ENCODE measurements around the gene PPP2R5E.

Gene PPP2R5E

GRCh38 chr14:63499701-63500250 is 43.4 kb downstream of the PPP2R5E start:
- Histone ChIP-seq H3K9me2 (replicated peaks; ENCODE audit: insufficient read depth, low read length) (no peaks in the 10 kb centered on the region), H2AFZ (ENCODE audit: low read depth, low read length, severe bottlenecking) (no peak overlapping the region), H3K36me3 (ENCODE audit: low read length) (no peaks in the 10 kb centered on the region), H3F3A (ENCODE audit: insufficient read depth) (peaks cover 5% of the 10 kb centered on the region; the same call in 1 of the 2 replicates), H3K4me3 (ENCODE audit: insufficient read depth, low read length, poor library complexity, severe bottlenecking) (no peak overlapping the region), H3K27ac (ENCODE audit: low read depth, low read length) (no peak overlapping the region), H4K20me1 (ENCODE audit: low read depth, low read length) (no peaks in the 10 kb centered on the region), H3K9ac (ENCODE audit: low read length) (no peak overlapping the region), H3K27me3 (ENCODE audit: low read length) (no peaks in the 10 kb centered on the region), H3K4me2 (ENCODE audit: low read depth, low read length, poor library complexity, severe bottlenecking) (no peak overlapping the region), H3K79me2 (ENCODE audit: insufficient read depth, low read length) (peaks cover 87% of the 10 kb centered on the region), H3K9me3 (ENCODE audit: insufficient read depth, low read length) (no peaks in the 10 kb centered on the region)
- TF ChIP-seq CTCF (IDR thresholded peaks at IDR 0.05; ENCODE audit: insufficient read depth, low read length, poor library complexity, severe bottlenecking) (no peak), EZH2phosphoT487 (conservative IDR thresholded peaks at IDR 0.05; ENCODE audit: low read length) (no peak)

GRCh38 chr14:63496837-63497400 is 46.3 kb downstream of the PPP2R5E start:
- Histone ChIP-seq H3K79me2 (ENCODE audit: insufficient read depth, low read length) (peaks cover 75% of the 10 kb centered on the region), H3K9me3 (ENCODE audit: insufficient read depth, low read length) (no peaks in the 10 kb centered on the region), H3K27ac (ENCODE audit: low read depth, low read length) (no peak overlapping the region), H3K27me3 (ENCODE audit: low read length) (no peaks in the 10 kb centered on the region), H3K4me3 (ENCODE audit: insufficient read depth, low read length, poor library complexity, severe bottlenecking) (no peak overlapping the region), H3K9ac (ENCODE audit: low read length) (no peak overlapping the region), H3K9me2 (replicated peaks; ENCODE audit: insufficient read depth, low read length) (no peaks in the 10 kb centered on the region), H2AFZ (ENCODE audit: low read depth, low read length, severe bottlenecking) (no peak overlapping the region), H4K20me1 (ENCODE audit: low read depth, low read length) (no peaks in the 10 kb centered on the region), H3K4me2 (ENCODE audit: low read depth, low read length, poor library complexity, severe bottlenecking) (no peak overlapping the region), H3K36me3 (ENCODE audit: low read length) (no peaks in the 10 kb centered on the region), H3F3A (ENCODE audit: insufficient read depth) (peaks cover 14% of the 10 kb centered on the region)
- no peak for TF ChIP-seq EZH2phosphoT487 (conservative IDR thresholded peaks at IDR 0.05; ENCODE audit: low read length)
- TF ChIP-seq CTCF (IDR thresholded peaks at IDR 0.05; ENCODE audit: insufficient read depth, low read length, poor library complexity, severe bottlenecking), result no peak

- Histone ChIP-seq H3F3A (ENCODE audit: insufficient read depth) (peaks cover 14% of the 10 kb centered on the region), H3K9ac (ENCODE audit: low read length) (peak overlapping the region; percentile 3; the same call in 1 of the 2 replicates), H3K36me3 (ENCODE audit: low read length) (no peaks in the 10 kb centered on the region), H4K20me1 (ENCODE audit: low read depth, low read length) (no peaks in the 10 kb centered on the region), H2AFZ (ENCODE audit: low read depth, low read length, severe bottlenecking) (no peak overlapping the region), H3K9me3 (ENCODE audit: insufficient read depth, low read length) (no peaks in the 10 kb centered on the region), H3K27me3 (ENCODE audit: low read length) (no peaks in the 10 kb centered on the region), H3K79me2 (ENCODE audit: insufficient read depth, low read length) (peaks cover 73% of the 10 kb centered on the region), H3K9me2 (replicated peaks; ENCODE audit: insufficient read depth, low read length) (no peaks in the 10 kb centered on the region), H3K4me3 (ENCODE audit: insufficient read depth, low read length, poor library complexity, severe bottlenecking) (no peak overlapping the region), H3K4me2 (ENCODE audit: low read depth, low read length, poor library complexity, severe bottlenecking) (no peak overlapping the region), H3K27ac (ENCODE audit: low read depth, low read length) (peak overlapping the region; percentile 51)
- TF ChIP-seq EZH2phosphoT487 (conservative IDR thresholded peaks at IDR 0.05; ENCODE audit: low read length), result no peak
- TF ChIP-seq CTCF (IDR thresholded peaks at IDR 0.05; ENCODE audit: insufficient read depth, low read length, poor library complexity, severe bottlenecking), result peak; percentile 24
Measured at GRCh38 chr14:63493246-63493645, 49.9 kb downstream of the PPP2R5E start.
